HG02938 (cell line): Measurements from ENCODE around the gene UGT1A3.
"Not testable (repeated sequence)": the region's sequence is repeated elsewhere in the genome, so short reads cannot be mapped to it uniquely, and the experiment has no call there.

Source experiments
- ATAC-seq: cut with Tn5 transposase; IDR thresholded peaks from one replicate; pipeline ENCODE4 v1.9.1; 2021; ENCODE audit warnings: mild to moderate bottlenecking, moderate library complexity; ENCODE audit not compliant: unreplicated experiment

UGT1A3 gene

GRCh38 chr2:233707940-233708644, 20.8 kb upstream of the UGT1A3 start:
- ATAC-seq = no peak

GRCh38 chr2:233708942-233709341, 19.9 kb upstream of the UGT1A3 start:
- ATAC-seq = no peak

DNA sequence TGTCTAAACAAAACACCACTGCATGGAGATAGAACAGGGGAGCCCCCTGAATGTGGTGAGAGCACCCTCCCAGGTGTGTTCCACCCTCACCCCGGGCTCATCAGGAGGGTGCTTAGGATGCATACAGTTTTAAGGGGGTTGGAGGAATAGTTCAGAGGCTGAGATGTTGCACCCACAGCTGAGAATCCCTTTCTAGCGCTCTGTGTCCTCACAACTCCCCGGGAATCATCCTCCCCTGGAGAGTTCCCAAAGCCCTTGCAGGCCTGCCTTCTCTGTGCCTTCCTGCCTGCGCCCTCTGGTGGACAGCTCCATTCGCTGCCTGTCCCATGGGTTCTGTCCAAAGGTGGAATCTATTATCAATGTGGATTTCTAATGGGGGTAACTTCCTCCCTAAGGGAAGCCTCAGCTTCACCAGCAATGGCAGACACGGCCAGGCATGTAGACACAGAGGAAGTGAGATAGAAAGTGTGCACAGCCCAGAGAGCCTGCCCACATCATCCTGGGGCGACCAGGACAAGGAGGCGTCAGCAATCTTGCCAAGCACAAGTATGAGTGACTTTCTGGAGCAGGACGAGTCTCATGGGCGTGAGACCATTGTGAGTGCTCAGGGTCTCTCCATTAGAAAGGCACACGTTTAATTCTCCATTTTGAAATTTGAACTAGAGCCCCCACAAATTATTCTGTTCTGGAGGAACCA, 17.4 kb upstream of the UGT1A3 start:
- no peak for ATAC-seq

- ATAC-seq = no peak
Measured at GRCh38 chr2:233712611-233713261, 16.1 kb upstream of the UGT1A3 start, which contains the start of gene UGT1A5. Gene UGT1A5, plus strand, starts transcription at chr2:233712907. Its CDS starts 85 bp downstream, at chr2:233712992.

GRCh38 chr2:233713262-233713615, 15.6 kb upstream of the UGT1A3 start:
- ATAC-seq = no peak

DNA sequence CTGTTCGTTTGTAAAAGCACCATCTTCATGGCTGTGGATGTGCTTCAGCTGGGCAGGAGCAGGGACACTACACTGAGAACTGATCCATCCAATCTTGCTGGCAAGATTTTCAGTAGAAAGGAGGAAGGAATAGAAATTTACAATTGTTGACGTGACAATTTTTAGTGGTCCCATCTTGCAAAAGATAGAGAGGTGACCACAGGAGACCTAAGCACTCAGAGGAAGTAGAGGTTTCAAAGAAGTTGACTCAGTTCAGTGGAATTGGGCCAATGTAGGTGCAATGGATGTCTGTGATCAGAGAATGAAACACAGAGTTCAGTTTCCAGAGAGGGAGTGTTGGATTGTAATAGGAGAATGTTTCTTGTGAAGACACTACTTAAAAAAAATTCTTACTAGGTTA, 14.7 kb upstream of the UGT1A3 start:
- ATAC-seq = no peak

DNA sequence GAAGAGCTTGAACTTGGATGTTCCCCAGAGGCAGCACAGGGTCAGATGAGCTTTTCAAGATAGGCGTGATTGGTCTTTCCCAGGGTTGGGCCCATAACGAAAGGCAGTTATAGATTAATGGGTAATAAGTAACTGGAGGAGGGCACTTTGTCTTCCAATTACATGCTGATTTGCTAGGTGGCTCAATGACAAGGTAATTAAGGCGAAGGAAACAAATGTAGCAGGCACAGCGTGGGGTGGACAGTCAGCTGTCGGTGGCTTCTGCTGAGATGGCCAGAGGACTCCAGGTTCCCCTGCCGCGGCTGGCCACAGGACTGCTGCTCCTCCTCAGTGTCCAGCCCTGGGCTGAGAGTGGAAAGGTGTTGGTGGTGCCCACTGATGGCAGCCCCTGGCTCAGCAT, 10.3 kb upstream of the UGT1A3 start, which contains the start of gene UGT1A4:
UGT1A4 (plus strand) TSS at position 185 of the 400 bp plus-strand sequence; CDS start at position 270, 85 bp downstream.
- ATAC-seq = no peak

DNA sequence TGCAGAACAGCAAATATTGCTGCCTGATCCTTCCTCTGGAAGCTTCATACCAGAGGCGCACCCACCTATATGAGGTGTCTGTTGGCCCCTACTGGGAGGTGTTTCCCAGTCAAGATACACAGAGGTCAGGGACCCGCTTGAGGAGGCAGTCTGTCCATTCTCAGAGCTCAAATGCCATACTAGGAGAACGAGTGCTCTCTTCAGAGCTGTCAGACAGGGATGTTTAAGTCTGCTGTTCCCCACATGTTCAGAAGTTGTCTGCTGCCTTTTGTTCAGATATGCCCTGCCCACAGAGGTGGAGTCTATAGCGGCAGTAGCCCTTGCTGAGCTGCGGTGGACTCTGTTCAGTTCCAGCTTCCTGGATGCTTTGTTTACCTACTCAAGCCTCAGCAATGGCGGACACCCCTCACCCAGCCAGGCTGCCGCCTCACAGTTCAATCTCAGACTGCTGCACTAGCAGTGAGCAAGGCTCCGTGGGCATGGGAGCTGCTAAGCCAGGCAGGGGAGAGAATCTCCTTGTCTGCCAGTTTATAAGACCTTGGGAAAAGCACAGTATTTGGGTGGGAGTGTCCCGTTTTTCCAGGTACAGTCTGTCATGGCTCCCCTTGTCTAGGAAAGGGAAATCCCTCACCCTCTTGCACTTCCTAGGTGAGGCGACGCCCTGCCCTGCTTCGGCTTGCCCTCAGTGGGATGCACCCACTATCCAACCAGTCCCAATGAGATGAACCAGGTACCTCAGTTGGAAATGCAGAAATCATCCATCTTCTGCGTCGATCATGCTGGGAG, 8.2 kb downstream of the UGT1A3 start:
- not testable (repeated sequence) for ATAC-seq

- ATAC-seq = no peak
Measured at GRCh38 chr2:233740870-233741269, 12.0 kb downstream of the UGT1A3 start.

- no peak for ATAC-seq
Measured at GRCh38 chr2:233743464-233744259, 14.8 kb downstream of the UGT1A3 start.

- no peak for ATAC-seq
Measured at GRCh38 chr2:233745073-233745755, 16.4 kb downstream of the UGT1A3 start.

DNA sequence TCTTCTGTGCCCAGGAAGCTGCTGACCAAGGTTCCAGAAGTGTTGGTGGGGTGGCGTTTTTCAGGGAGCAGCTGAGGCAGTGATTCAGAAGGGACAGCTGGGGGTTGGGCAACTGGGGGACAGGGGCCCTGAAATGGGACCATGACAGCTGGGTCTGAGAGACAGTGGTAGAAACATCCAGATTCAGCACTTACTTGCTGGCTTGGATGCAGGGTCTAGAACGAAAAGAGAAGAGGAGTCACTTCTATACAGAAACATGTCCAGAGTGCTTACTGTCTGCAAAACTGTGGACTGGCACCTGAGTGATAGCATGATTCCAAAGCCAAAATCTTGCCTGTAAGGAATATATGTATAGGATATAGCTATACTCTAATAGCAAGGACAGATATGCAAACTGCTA, 17.0 kb downstream of the UGT1A3 start:
- ATAC-seq = not testable (repeated sequence)

- ATAC-seq = no peak
Measured at GRCh38 chr2:233746475-233747282, 17.8 kb downstream of the UGT1A3 start.

DNA sequence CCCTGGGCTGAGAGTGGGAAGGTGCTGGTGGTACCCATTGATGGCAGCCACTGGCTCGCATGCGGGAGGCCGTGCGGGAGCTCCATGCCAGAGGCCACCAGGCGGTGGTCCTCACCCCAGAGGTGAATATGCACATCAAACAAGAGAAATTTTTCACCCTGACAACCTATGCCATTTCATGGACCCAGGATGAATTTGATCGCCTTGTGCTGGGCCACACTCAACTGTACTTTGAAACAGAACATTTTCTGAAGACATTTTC, 18.4 kb downstream of the UGT1A3 start:
- ATAC-seq = no peak

DNA sequence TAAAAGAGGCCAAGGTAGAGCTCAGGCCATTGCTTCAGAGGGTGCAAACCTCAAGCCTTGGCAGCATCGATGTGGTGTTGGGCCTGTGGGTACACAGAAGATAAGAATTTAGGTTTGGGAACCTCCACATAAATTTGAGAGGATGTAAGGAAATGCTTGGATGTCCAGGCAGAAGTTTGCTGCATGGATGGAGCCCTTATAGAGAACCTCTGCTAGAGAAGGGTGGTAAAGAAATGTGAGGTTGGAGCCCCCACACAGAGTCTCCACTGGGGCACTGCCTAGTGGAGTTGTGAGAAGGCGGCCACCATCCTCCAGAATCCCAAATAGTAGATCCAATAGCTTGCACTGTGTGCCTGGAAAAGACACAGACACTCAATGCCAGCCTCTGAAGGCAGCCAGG, 21.8 kb downstream of the UGT1A3 start:
- not testable (repeated sequence) for ATAC-seq

DNA sequence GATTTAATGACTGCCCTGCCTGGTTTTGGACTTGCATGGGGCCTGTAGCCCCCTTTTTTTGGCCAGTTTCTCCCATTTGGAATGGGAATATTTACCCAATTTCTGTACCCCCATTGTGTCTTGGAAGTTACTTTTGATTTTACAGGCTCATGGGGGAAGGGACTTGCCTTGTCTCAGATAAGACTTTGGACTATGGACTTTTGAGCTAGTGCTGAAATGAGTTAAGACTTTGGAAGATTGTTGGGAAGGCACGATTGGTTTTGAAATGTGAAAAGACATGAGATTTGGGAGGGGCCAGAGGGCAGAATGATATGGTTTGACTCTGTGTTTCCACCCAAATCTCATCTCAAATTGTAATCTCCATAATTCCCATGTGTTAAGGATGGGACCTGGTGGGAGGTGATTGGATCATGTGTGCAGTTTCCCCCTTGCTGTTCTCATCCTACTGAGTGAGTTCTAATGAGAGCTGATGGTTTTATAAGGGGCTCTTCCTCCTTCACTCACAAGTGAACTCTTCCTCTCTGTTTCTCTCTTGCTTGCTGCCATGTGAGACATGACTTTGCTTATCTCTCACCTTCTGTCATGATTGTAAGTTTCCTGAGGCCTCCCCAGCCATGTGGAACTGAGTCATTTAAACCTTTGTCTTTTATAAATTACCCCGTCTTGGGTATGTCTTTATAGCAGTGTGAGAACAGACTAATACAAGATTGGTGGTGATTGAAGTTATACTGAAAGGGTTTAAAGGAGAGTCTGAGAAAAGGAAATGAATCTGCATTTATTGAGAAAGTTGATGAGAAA, 22.6 kb downstream of the UGT1A3 start:
- not testable (repeated sequence) for ATAC-seq

- no peak for ATAC-seq
Measured at GRCh38 chr2:233754872-233755611, 26.2 kb downstream of the UGT1A3 start.
